K562 (cell line): ENCODE results near the gene WDR88. TPM values are rescaled to one million over a fixed set of nuclear protein-coding genes. Genes with fewer than 3 reads are reported as not detected.

Experiments
- BDP1 ChIP-seq: IDR thresholded peaks from 3 replicates; pipeline ENCODE4 v1.6.1; 2011; ENCODE audit not compliant: insufficient read length, insufficient read depth
- CCAR2 ChIP-seq: fragments of 200-400 bp; formaldehyde crosslinking; IDR thresholded peaks from 2 replicates; pipeline ENCODE4 v1.6.1; 2017; ENCODE audit warnings: mild to moderate bottlenecking, low read depth, low read length
- CREB1 ChIP-seq, 2 experiments: sonication (generic) in 1 of 2; formaldehyde crosslinking in 1 of 2; IDR thresholded peaks; 2 replicates each; pipeline versions ENCODE4 v1.6.1 to v1.8.0; 2012 to 2022; ENCODE audit warnings: inconsistent platforms in 1 of 2, mild to moderate bottlenecking in 1 of 2, missing genetic modification reagents in 1 of 2, moderate library complexity in 1 of 2
- ETV1 ChIP-seq: fragments of 450-650 bp; conservative IDR thresholded peaks from 2 replicates; pipeline ENCODE4 v1.6.1; 2016; ENCODE audit warnings: missing genetic modification characterization, control low read depth, low read depth, missing compliant biosample characterization
- FOXK1 ChIP-seq: sonication (generic); formaldehyde crosslinking; IDR thresholded peaks from 2 replicates; pipeline ENCODE4 v1.8.0; 2022; ENCODE audit warnings: missing genetic modification reagents, mild to moderate bottlenecking, borderline replicate concordance
- HMG20B ChIP-seq: fragments of 250-450 bp; sonication (Bioruptor Pico); IDR thresholded peaks from 2 replicates; pipeline ENCODE4 v1.5.0; 2021; ENCODE audit warnings: mild to moderate bottlenecking
- MAFG ChIP-seq: fragments of 450-650 bp; conservative IDR thresholded peaks from 2 replicates; pipeline ENCODE4 v1.6.1; 2016; ENCODE audit warnings: missing genetic modification characterization, missing compliant biosample characterization
- MYBL2 ChIP-seq, 2 experiments: fragments of 450-650 bp in 1 of 2; sonication (generic) in 1 of 2; formaldehyde crosslinking in 1 of 2; IDR thresholded peaks; 2 replicates each; pipeline versions ENCODE4 v1.6.1 to v1.8.1; 2017 to 2022; ENCODE audit warnings: borderline replicate concordance in 1 of 2, inconsistent platforms in 1 of 2, low read depth in 1 of 2, mild to moderate bottlenecking in 1 of 2, missing genetic modification reagents in 1 of 2, moderate library complexity in 1 of 2
- NFATC3 ChIP-seq: fragments of 450-650 bp; IDR thresholded peaks from 2 replicates; pipeline ENCODE4 v1.6.1; 2017; ENCODE audit warnings: mild to moderate bottlenecking
- SPI1 ChIP-seq: IDR thresholded peaks from 2 replicates; pipeline ENCODE4 v1.6.1; 2011; ENCODE audit warnings: low read depth, low read length, control low read depth, borderline replicate concordance
- TAF9B ChIP-seq: fragments of 450-650 bp; IDR thresholded peaks from 2 replicates; pipeline ENCODE4 v1.6.1; 2018; ENCODE audit warnings: mild to moderate bottlenecking; ENCODE audit not compliant: partially characterized antibody
- TCF3 ChIP-seq: sonication (generic); formaldehyde crosslinking; IDR thresholded peaks from 2 replicates; pipeline ENCODE4 v1.4.0; 2020; ENCODE audit warnings: mild to moderate bottlenecking, missing genetic modification reagents
- TFAM ChIP-seq: fragments of 250-450 bp; sonication (Bioruptor Pico); conservative IDR thresholded peaks from 2 replicates; pipeline ENCODE4 v1.5.0; 2021; ENCODE audit warnings: mild to moderate bottlenecking, moderate library complexity
- TSC22D4 ChIP-seq: fragments of 450-650 bp; IDR thresholded peaks from 2 replicates; pipeline ENCODE4 v1.6.1; 2016; ENCODE audit warnings: missing genetic modification characterization, missing biosample characterization, control low read depth
- ZFPM2 ChIP-seq: fragments of 250-450 bp; sonication (Bioruptor Pico); IDR thresholded peaks from 2 replicates; pipeline ENCODE4 v1.5.1; 2022; ENCODE audit warnings: mild to moderate bottlenecking
- ZNF184 ChIP-seq: sonication (generic); formaldehyde crosslinking; IDR thresholded peaks from 2 replicates; pipeline ENCODE4 v1.5.0; 2020; ENCODE audit warnings: missing genetic modification reagents
- polyA plus RNA-seq, 8 experiments: library from polyadenylated mRNA; depleted of rRNA in 4 of 8; stranded (reverse) in 5 of 8; unstranded in 3 of 8; fragments of >200 nt; fragmentation: Nextera tagmentation in 2 of 8; fragmentation: Illumina TruSeq in 1 of 8; extraction: Ambion mirVana in 2 of 8; extraction: Trizol in 1 of 8; gene quantifications; 2 replicates each; pipeline versions ENCODE4 v1.2.1 to v1.2.3, GENCODE V29; 2011 to 2014; ENCODE audit warnings: inconsistent platforms in 1 of 8, missing spikeins in 1 of 8
- total RNA-seq, 7 experiments: library from RNA; depleted of rRNA in 6 of 7; stranded (reverse); fragments of >200 nt in 6 of 7; fragmentation: Illumina TruSeq in 2 of 7; extraction: Trizol in 2 of 7; gene quantifications; 2 replicates each; pipeline versions ENCODE4 v1.2.1 to v1.2.3, GENCODE V29; 2011 to 2021; ENCODE audit warnings: low replicate concordance in 1 of 7
- TF ChIP-seq, protein P1 (sequence below): fragments of 450-650 bp; formaldehyde crosslinking; IDR thresholded peaks from 2 replicates; pipeline ENCODE4 v1.4.0; 2022; ENCODE audit warnings: mild to moderate bottlenecking, moderate library complexity
- TF ChIP-seq, protein P2 (sequence below), 2 experiments: fragments of 450-650 bp in 1 of 2; sonication (generic) in 1 of 2; formaldehyde crosslinking; conservative IDR thresholded peaks; 2 replicates each; pipeline versions ENCODE4 v1.4.0 to v1.8.1; 2020 to 2022; ENCODE audit warnings: mild to moderate bottlenecking in 1 of 2, missing genetic modification reagents in 1 of 2
- TF ChIP-seq, protein P3 (sequence below): fragments of 250-450 bp; sonication (Bioruptor Pico); IDR thresholded peaks from 2 replicates; pipeline ENCODE4 v1.9.0; 2021; ENCODE audit warnings: mild to moderate bottlenecking
- TF ChIP-seq, protein P4 (sequence below): sonication (generic); formaldehyde crosslinking; IDR thresholded peaks from 2 replicates; pipeline ENCODE4 v1.8.0; 2023; ENCODE audit warnings: mild to moderate bottlenecking, missing genetic modification reagents
- TF ChIP-seq, protein P5 (sequence below): fragments of 250-450 bp; sonication (Bioruptor Pico); IDR thresholded peaks from 2 replicates; pipeline ENCODE4 v1.5.0; 2021

Gene WDR88
- total and polyA plus RNA-seq, 9 of the 15 experiments (the other 6 are each of a cell fraction or from before 2014, with no cell fraction given), result 0.03 to 0.04 TPM; not detected in 7

DNA sequence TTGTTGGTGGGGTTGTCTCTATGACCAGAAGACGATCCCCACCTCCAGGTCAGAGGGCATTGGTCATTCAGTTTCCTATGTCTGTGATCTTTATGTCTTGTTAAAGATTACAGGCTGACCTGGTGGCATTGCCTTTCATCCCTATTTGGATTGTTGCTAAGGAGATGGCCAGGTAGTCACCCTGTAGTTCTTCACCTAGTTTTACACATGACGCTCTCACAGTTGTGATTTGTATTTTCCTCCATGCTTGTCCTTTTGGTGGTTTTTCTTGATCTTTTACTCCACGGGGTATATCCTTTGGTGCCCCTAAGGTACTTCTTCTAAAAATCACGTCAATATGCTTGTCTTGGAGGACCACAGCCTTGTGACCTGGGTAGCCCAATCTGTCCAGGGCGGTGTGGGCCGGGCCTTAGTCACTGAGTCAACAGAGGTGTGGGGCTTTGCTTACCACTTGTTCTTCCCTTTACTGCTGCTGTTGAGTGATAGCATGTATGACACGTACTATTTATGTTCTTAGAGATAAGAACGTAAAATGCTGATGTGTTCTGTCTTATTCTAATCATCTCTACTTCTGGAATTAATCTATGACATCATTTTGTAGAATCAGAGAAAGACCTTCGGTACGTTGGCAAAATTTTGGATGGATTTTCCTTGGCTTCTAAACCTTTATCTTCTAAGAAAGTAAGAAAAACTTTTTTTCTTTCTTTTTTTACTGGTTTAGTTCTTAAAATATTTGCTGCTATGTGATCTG is 30.8 kb upstream of the WDR88 start (continued):
- TF ChIP-seq FOXK1 (CRISPR knock-in tag) (no peak), NFATC3 (no peak), TAF9B (peak; percentile 50), MAFG (tag) (peak; percentile 80), TSC22D4 (tag) (no peak), BDP1 (no peak), SPI1 (no peak), ETV1 (no peak), TCF3 (peak; percentile 94), ZFPM2 (no peak), CREB1 (IDR thresholded peaks at IDR 0.05) (peak; percentile 76; the same call in 1 of the 2 replicates), CREB1 (CRISPR knock-in tag; IDR thresholded peaks at IDR 0.05) (no peak), ZNF184 (no peak), TFAM (CRISPR knock-in tag) (no peak), MYBL2 (IDR thresholded peaks at IDR 0.05; ENCODE audit: low read depth) (no peak), MYBL2 (CRISPR knock-in tag; IDR thresholded peaks at IDR 0.05; ENCODE audit: borderline replicate concordance) (no peak), CCAR2 (no peak), HMG20B (CRISPR knock-in tag) (no peak)
- TF ChIP-seq, protein P1, sequence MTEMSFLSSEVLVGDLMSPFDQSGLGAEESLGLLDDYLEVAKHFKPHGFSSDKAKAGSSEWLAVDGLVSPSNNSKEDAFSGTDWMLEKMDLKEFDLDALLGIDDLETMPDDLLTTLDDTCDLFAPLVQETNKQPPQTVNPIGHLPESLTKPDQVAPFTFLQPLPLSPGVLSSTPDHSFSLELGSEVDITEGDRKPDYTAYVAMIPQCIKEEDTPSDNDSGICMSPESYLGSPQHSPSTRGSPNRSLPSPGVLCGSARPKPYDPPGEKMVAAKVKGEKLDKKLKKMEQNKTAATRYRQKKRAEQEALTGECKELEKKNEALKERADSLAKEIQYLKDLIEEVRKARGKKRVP, result peak; percentile 51; the same call in 1 of the 2 replicates
- TF ChIP-seq, protein P2, sequence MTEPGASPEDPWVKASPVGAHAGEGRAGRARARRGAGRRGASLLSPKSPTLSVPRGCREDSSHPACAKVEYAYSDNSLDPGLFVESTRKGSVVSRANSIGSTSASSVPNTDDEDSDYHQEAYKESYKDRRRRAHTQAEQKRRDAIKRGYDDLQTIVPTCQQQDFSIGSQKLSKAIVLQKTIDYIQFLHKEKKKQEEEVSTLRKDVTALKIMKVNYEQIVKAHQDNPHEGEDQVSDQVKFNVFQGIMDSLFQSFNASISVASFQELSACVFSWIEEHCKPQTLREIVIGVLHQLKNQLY (CRISPR knock-in tag; conservative IDR thresholded peaks at IDR 0.05), result no peak
- TF ChIP-seq, protein P3, sequence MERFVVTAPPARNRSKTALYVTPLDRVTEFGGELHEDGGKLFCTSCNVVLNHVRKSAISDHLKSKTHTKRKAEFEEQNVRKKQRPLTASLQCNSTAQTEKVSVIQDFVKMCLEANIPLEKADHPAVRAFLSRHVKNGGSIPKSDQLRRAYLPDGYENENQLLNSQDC (CRISPR knock-in tag), result no peak
- TF ChIP-seq, protein P4, sequence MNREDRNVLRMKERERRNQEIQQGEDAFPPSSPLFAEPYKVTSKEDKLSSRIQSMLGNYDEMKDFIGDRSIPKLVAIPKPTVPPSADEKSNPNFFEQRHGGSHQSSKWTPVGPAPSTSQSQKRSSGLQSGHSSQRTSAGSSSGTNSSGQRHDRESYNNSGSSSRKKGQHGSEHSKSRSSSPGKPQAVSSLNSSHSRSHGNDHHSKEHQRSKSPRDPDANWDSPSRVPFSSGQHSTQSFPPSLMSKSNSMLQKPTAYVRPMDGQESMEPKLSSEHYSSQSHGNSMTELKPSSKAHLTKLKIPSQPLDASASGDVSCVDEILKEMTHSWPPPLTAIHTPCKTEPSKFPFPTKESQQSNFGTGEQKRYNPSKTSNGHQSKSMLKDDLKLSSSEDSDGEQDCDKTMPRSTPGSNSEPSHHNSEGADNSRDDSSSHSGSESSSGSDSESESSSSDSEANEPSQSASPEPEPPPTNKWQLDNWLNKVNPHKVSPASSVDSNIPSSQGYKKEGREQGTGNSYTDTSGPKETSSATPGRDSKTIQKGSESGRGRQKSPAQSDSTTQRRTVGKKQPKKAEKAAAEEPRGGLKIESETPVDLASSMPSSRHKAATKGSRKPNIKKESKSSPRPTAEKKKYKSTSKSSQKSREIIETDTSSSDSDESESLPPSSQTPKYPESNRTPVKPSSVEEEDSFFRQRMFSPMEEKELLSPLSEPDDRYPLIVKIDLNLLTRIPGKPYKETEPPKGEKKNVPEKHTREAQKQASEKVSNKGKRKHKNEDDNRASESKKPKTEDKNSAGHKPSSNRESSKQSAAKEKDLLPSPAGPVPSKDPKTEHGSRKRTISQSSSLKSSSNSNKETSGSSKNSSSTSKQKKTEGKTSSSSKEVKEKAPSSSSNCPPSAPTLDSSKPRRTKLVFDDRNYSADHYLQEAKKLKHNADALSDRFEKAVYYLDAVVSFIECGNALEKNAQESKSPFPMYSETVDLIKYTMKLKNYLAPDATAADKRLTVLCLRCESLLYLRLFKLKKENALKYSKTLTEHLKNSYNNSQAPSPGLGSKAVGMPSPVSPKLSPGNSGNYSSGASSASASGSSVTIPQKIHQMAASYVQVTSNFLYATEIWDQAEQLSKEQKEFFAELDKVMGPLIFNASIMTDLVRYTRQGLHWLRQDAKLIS, result no peak
- TF ChIP-seq, protein P5, sequence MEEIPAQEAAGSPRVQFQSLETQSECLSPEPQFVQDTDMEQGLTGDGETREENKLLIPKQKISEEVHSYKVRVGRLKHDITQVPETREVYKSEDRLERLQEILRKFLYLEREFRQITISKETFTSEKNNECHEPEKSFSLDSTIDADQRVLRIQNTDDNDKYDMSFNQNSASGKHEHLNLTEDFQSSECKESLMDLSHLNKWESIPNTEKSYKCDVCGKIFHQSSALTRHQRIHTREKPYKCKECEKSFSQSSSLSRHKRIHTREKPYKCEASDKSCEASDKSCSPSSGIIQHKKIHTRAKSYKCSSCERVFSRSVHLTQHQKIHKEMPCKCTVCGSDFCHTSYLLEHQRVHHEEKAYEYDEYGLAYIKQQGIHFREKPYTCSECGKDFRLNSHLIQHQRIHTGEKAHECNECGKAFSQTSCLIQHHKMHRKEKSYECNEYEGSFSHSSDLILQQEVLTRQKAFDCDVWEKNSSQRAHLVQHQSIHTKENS (CRISPR knock-in tag), result no peak
